Dermis blood vessel endothelial cell (primary cell): ENCODE data around the gene DDC. TPM values are rescaled to one million over a fixed set of nuclear protein-coding genes. Genes with fewer than 3 reads are reported as not detected.
A peak's percentile ranks its signal among the peaks of the same experiment; 100 is the strongest.

Source experiments
- DNase-seq: peaks from one replicate; pipeline ENCODE4 v3.0.0; 2010
- total RNA-seq: library from RNA; depleted of rRNA; stranded (reverse); fragments of >200 nt; gene quantifications from 2 replicates; pipeline ENCODE4 v1.2.3, GENCODE V29; 2014

The DDC gene
- total RNA-seq, 1 donor from 2014 or later, result 0.17 TPM

GRCh38 chr7:50450590-50451032, 114.6 kb downstream of the DDC start:
- DNase-seq, result no peak

- DNase-seq, result peak; percentile 87
Measured at GRCh38 chr7:50449881-50450589, 115.2 kb downstream of the DDC start, which contains the start of gene FIGNL1. FIGNL1 (minus strand) TSS chr7:50450350; CDS start chr7:50447287, 3,063 bp downstream.

- DNase-seq, result peak; percentile 5
Measured at GRCh38 chr7:50449501-50449880, 115.7 kb downstream of the DDC start.

- DNase-seq, result no peak
Measured at GRCh38 chr7:50448823-50449222, 116.4 kb downstream of the DDC start.

GRCh38 chr7:50446542-50446960, 118.7 kb downstream of the DDC start:
- peak; percentile 97 for DNase-seq

- DNase-seq, result peak; percentile 27
Measured at GRCh38 chr7:50436133-50436806, 128.9 kb downstream of the DDC start.

- DNase-seq, result no peak
Measured at GRCh38 chr7:50431722-50432305, 133.4 kb downstream of the DDC start.

GRCh38 chr7:50431316-50431715, 133.9 kb downstream of the DDC start:
- no peak for DNase-seq

GRCh38 chr7:50428911-50429310, 136.3 kb downstream of the DDC start:
- DNase-seq, result no peak

- DNase-seq, result no peak
Measured at GRCh38 chr7:50427518-50427917, 137.7 kb downstream of the DDC start.

- DNase-seq, result no peak
Measured at GRCh38 chr7:50426280-50427045, 138.7 kb downstream of the DDC start.

- no peak for DNase-seq
Measured at GRCh38 chr7:50425318-50425717, 139.9 kb downstream of the DDC start.

GRCh38 chr7:50423860-50424259, 141.3 kb downstream of the DDC start:
- DNase-seq, result no peak

GRCh38 chr7:50422858-50423257, 142.3 kb downstream of the DDC start:
- no peak for DNase-seq

GRCh38 chr7:50421043-50421442, 144.2 kb downstream of the DDC start:
- no peak for DNase-seq

GRCh38 chr7:50418526-50419290, 146.5 kb downstream of the DDC start:
- no peak for DNase-seq

- DNase-seq, result peak; percentile 89
Measured at GRCh38 chr7:50418086-50418515, 147.1 kb downstream of the DDC start.

GRCh38 chr7:50416527-50417182, 148.6 kb downstream of the DDC start:
- DNase-seq, result no peak

GRCh38 chr7:50415844-50416364, 149.3 kb downstream of the DDC start:
- no peak for DNase-seq

GRCh38 chr7:50413561-50413960, 151.6 kb downstream of the DDC start:
- DNase-seq, result no peak

- DNase-seq, result no peak
Measured at GRCh38 chr7:50412973-50413372, 152.2 kb downstream of the DDC start.
